Spinal cord (tissue), 10 donors: ENCODE data around the gene MRTFA. TPM values are rescaled to one million over a fixed set of nuclear protein-coding genes. Genes with fewer than 3 reads are reported as not detected.
"Not testable (repeated sequence)": the region's sequence is repeated elsewhere in the genome, so short reads cannot be mapped to it uniquely, and the experiment has no call there.

Source experiments
- DNase-seq, 6 donors: peaks; one replicate each; pipeline versions ENCODE4 v3.0.0 to v3.0.0-alpha.2; 2013 to 2015; ENCODE audit warnings: low spot score in 6 of 6, low read depth in 4 of 6
- H3K27ac ChIP-seq: one replicate; pipeline ENCODE4 v1.5.1; 2013; ENCODE audit warnings: low read depth, low read length, control low read depth
- H3K27me3 ChIP-seq: one replicate; pipeline ENCODE4 v1.6.1; 2013; ENCODE audit warnings: low read length; ENCODE audit not compliant: control insufficient read depth, insufficient read depth
- H3K36me3 ChIP-seq: one replicate; pipeline ENCODE4 v1.6.1; 2013; ENCODE audit warnings: low read length; ENCODE audit not compliant: control insufficient read depth, insufficient read depth
- H3K4me1 ChIP-seq: one replicate; pipeline ENCODE4 v1.6.1; 2013; ENCODE audit warnings: low read length; ENCODE audit not compliant: control insufficient read depth, insufficient read depth
- H3K4me3 ChIP-seq: one replicate; pipeline ENCODE4 v1.5.1; 2013; ENCODE audit warnings: low read depth, low read length, control low read depth
- H3K9me3 ChIP-seq: one replicate; pipeline ENCODE4 v1.6.1; 2013; ENCODE audit warnings: low read length; ENCODE audit not compliant: control insufficient read depth, insufficient read depth
- WGBS: methylation state at CpG from one replicate; pipeline ENCODE4 v1.1.5; 2013; ENCODE audit warnings: missing lambda C conversion rate; ENCODE audit not compliant: insufficient coverage; 5-methylcytosine and 5-hydroxymethylcytosine counted together
- polyA plus RNA-seq, 2 donors: library from polyadenylated mRNA; unstranded; fragments of 120-200 nt; gene quantifications; one replicate each; pipeline ENCODE4 v1.2.1, GENCODE V29; 2013; ENCODE audit not compliant: insufficient read length in 2 of 2
- total RNA-seq, 2 donors: library from RNA; depleted of rRNA in 1 of 2; stranded (reverse); fragments of 120-200 nt in 1 of 2; fragments of >200 nt in 1 of 2; gene quantifications; one replicate each; pipeline versions ENCODE4 v1.2.3 to v1.2.4, GENCODE V29; 2013 to 2014
- donor health status: healthy.

MRTFA gene
- total and polyA plus RNA-seq, 4 donors = 19.2 to 42.0 (median 34.0) TPM

DNA sequence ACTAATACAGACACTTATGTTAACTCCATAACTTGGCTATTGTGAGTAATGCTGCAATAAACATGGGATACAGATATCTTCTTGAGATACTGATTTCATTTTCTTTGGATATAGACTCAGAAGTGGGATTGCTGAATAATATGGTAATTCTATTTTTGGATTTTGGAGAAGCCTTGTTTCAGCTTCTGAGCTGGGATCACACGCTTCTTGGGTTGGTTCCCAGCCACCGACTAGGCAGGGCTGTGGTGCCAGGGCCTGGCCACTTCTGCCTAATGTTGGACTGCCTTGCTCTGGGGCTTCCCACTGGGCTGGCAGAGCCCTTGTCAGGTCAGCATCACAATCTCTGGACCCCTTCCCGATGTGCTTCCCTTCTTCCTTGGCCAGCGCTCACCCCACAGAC lies 28.8 kb upstream of the MRTFA start:
- Histone ChIP-seq H3K36me3 (no peaks in the 10 kb centered on the region), H3K9me3 (no peaks in the 10 kb centered on the region), H3K27ac (peak overlapping the region; percentile 53)

DNA sequence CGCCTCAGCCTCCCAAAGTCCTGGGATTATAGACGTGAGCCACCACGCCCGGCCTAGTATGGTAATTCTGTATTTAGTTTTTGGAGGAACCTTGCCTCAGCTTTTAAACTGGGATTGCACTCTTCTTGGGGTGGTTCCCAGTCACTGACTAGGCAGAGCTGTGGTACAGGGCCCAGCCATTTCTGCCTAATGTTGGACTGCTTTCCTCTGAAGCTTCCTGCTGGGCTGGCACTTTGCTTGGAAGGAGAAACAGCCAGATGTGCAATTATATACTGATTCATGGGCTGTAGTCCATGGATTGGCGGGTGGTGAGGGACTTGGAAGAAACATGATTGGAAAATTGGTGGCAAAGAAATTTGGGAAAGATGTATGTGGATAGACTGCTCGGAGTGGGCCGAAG lies 25.2 kb upstream of the MRTFA start:
- Histone ChIP-seq H3K36me3 (no peaks in the 10 kb centered on the region), H3K4me1 (peaks cover 18% of the 10 kb centered on the region), H3K27me3 (no peaks in the 10 kb centered on the region), H3K27ac (no peak overlapping the region), H3K9me3 (no peaks in the 10 kb centered on the region), H3K4me3 (no peak overlapping the region)
- peak in 1 of 6 donors; percentile 48 for DNase-seq
- WGBS = 89% methylated on average over 7 of the region's 7 CpGs

More for the DNA sequence above, 28.8 kb upstream of the MRTFA start:
- DNase-seq = peak in 2 of 6 donors; percentile 42 to 90
- H3K27me3 ChIP-seq = no peaks in the 10 kb centered on the region
- H3K4me3 ChIP-seq = no peak overlapping the region
- 49% methylated on average over 3 of the region's 4 CpGs for WGBS
- H3K4me1 ChIP-seq = peaks cover 18% of the 10 kb centered on the region

DNA sequence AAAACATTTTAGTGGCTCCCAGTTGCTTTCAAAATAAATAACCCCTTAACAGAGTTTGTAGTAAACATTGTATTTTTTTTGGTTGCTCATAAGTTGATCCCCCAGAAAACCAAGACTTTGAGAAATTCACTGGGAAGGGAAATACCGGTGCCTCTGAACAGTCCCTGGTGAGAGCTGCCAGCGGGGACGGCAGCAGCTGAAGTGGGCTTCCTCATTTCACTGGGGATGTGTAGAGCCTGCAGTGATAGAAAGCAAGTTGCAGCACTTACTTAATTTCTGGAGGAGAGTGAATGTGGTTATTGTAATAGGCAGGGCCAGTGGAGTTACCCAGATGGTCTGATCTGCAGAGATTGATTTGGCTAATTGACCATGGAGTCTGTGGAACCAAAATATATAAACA lies 24.2 kb upstream of the MRTFA start:
- 56% methylated on average over 3 of the region's 3 CpGs for WGBS
- H3K4me3 ChIP-seq = no peak overlapping the region
- no peak for DNase-seq
- no peaks in the 10 kb centered on the region for H3K27me3 ChIP-seq
- peaks cover 15% of the 10 kb centered on the region for H3K4me1 ChIP-seq
- H3K9me3 ChIP-seq = no peaks in the 10 kb centered on the region
- H3K27ac ChIP-seq = no peak overlapping the region
- no peaks in the 10 kb centered on the region for H3K36me3 ChIP-seq

DNA sequence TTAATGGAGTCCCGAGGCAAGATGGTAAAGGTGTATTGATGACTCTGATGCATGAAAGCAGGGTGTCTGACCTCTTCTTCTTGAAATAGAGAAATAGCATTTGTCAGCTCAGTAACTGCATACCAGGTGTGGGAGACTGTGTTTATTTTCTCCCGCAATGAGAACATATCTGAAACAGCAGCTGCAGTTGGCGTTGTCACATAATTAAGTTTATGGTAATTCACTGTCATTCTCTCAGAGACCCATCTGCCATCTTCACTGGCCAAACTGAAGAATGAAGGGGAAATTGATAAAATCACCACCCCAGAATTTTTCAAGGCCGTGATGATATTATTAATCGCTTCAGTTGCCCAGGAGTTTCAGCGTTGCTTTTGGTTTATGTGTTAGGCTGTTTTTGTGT lies 22.6 kb upstream of the MRTFA start:
- 75% methylated on average over 3 of the region's 6 CpGs for WGBS

DNA sequence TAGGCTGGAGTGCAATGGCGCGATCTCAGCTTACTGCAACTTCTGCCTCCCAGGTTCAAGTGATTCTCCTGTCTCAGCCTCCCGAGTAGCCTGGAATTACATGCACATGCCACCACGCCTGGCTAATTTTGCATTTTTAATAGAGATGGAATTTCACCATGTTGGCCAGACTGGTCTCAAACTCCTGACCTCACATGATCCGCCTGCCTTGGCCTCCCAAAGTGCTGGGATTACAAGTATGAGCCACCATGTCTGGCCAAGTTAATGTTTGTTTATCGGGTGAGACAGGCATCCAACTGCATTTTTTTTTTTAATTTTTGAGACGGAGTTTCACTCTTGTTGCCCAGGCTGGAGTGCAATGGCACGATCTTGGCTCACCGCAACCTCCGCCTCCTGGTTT lies 20.1 kb upstream of the MRTFA start:
- 84% methylated on average over 7 of the region's 10 CpGs for WGBS
- not testable (repeated sequence) for H3K4me3 ChIP-seq, H3K27ac ChIP-seq, DNase-seq, H3K9me3 ChIP-seq, H3K36me3 ChIP-seq, H3K27me3 ChIP-seq
- H3K4me1 ChIP-seq = peaks cover 42% of the 10 kb centered on the region

More for the DNA sequence above, 22.6 kb upstream of the MRTFA start:
- H3K4me3 ChIP-seq = no peak overlapping the region
- H3K27ac ChIP-seq = no peak overlapping the region
- H3K27me3 ChIP-seq = no peaks in the 10 kb centered on the region
- no peaks in the 10 kb centered on the region for H3K36me3 ChIP-seq
- peak in 2 of 6 donors; percentile 58 to 76 for DNase-seq
- no peaks in the 10 kb centered on the region for H3K9me3 ChIP-seq
- peaks cover 17% of the 10 kb centered on the region for H3K4me1 ChIP-seq

DNA sequence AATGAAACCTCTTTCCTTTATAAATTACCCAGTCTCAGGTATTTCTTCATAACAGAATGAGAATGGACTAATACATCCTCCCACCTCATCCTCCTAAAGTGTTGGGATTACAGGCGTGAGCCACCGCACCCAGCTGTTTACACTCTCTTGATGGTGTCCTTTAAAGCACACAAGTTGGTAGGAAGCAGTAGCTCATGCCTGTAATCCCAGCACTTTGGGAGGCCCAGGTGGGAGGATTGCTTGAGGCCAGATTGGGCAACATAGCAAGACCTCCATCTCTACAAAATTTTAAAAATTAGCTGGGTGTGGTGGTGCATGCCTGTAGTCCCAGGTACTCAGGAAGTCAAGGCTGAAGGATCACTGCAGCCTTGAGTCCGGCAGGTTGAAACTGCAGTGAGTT lies 19.4 kb upstream of the MRTFA start:
- not testable (repeated sequence) for H3K27ac ChIP-seq, DNase-seq, H3K4me3 ChIP-seq, H3K36me3 ChIP-seq, H3K27me3 ChIP-seq, H3K9me3 ChIP-seq
- peaks cover 44% of the 10 kb centered on the region for H3K4me1 ChIP-seq
- WGBS = 94% methylated on average over 2 of the region's 3 CpGs

DNA sequence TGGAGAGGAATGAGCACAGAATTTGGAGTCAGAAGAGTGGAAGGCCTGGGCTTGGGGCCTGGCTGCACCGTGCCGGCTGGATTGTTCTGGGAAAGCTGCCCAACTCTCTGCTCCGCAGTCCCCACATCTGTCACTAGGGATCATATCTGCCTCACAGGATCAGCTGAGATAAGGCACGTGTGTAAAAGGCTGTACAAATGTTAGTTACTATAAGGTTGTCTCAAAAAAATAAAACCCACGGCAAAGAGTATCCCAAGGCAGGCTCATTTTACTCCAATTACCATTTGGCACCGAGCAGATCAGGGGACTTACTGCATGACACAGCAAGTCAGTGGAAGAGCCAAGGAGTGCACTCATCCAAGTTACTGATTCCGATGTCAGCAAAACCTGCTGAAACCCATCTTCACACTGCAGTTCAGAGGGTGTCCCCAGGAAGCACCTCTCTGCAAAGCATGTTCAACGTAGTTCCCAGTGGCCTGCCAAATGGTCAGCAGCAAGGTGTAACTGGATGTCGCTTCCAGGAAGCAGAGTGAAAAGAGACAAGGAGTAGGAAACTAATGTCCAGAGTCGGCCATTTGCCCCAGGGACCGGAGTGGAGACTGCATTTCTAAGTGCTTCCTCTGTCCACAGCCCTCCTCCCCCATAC lies 18.1 kb upstream of the MRTFA start:
- no peaks in the 10 kb centered on the region for H3K27me3 ChIP-seq
- 34% methylated on average over 10 of the region's 11 CpGs for WGBS
- H3K36me3 ChIP-seq = no peaks in the 10 kb centered on the region
- peak overlapping the region; percentile 36 for H3K27ac ChIP-seq
- no peak overlapping the region for H3K4me3 ChIP-seq
- H3K9me3 ChIP-seq = no peaks in the 10 kb centered on the region
- H3K4me1 ChIP-seq = peaks cover 40% of the 10 kb centered on the region
- peak in 3 of 6 donors; percentile 52 to 83 (median 82) for DNase-seq

DNA sequence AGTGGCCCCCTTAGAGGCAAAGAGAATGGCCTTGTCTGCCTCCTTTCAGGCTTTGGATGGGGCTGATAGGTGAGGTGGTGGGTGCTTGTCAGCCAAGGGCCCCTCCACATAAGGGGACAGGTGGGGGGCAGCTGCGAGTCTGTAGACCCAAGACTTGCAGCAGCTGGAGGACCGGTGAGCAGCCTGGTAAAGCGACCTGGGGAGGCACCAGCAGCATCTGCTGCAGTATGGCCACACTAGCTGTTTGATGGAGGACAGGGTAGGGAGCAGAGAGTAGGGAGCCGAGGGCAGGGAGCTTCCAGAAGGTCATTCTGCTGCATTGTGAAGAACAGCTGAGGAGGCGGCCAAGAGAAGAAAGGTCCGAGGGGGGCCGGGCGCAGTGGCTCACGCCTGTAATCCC lies 16.8 kb upstream of the MRTFA start:
- no peak overlapping the region for H3K4me3 ChIP-seq
- H3K4me1 ChIP-seq = peaks cover 40% of the 10 kb centered on the region
- WGBS = 88% methylated on average over 9 of the region's 9 CpGs
- H3K27me3 ChIP-seq = no peaks in the 10 kb centered on the region
- H3K36me3 ChIP-seq = no peaks in the 10 kb centered on the region
- no peak for DNase-seq
- no peaks in the 10 kb centered on the region for H3K9me3 ChIP-seq
- H3K27ac ChIP-seq = no peak overlapping the region

DNA sequence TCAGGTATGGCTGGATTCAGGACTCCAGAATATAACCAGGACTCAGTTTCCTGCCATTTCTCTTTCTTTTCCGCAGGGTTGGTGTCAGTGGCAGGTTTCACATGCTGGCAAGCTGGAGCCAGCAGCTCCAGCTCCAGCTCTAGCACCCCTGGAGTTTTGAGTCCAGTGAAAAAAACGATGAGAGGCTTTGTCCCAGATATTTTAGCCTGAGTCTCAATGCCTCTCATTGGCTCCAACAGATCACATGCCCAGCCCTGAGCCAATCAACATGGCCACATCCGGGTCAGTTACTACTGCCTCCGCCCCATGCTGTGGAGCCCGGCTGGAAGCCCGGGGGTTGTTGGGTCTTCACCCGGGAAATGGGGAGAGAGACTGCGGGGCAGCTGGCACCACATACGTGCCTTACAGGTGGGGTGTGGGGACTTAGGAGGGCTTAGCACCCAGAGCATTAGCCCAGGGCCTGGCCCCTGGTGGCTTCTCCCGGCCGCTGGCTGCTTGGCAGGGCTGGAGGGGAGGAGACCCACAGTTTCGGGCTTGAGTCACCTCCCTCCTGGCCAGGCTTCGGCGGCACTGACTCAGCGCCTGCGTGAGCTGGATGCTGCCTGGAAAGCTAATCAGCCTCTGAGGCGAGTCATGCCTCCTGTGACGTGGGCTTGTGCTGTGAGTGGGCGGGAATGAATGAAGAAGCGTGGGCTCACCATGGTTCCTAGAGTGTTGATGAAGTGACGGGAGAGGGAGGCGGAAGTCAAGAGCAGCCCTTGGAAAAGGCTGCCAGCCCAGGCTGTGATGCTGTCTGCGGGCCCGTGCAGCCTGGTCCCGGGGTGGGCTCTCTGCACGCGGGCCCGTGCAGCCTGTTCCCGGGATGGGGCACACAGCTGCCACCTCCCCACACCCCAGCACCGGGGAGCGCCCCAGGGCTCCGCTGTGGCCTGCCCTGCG lies 15.3 kb upstream of the MRTFA start:
- DNase-seq = peak; percentile 78 to 94 (median 87)
- H3K27ac ChIP-seq = peak overlapping the region; percentile 99
- no peaks in the 10 kb centered on the region for H3K9me3 ChIP-seq
- H3K4me3 ChIP-seq = peak overlapping the region; percentile 90
- 28% methylated on average over 18 of the region's 33 CpGs for WGBS
- no peaks in the 10 kb centered on the region for H3K27me3 ChIP-seq
- H3K4me1 ChIP-seq = peaks cover 40% of the 10 kb centered on the region
- no peaks in the 10 kb centered on the region for H3K36me3 ChIP-seq
